HG02571 (cell line): Measurements from ENCODE around the gene RNF182.

ENCODE experiments used
- ATAC-seq: cut with Tn5 transposase; IDR thresholded peaks from one replicate; pipeline ENCODE4 v1.9.1; 2021; ENCODE audit warnings: mild to moderate bottlenecking, moderate library complexity; ENCODE audit not compliant: unreplicated experiment

RNF182 gene

DNA sequence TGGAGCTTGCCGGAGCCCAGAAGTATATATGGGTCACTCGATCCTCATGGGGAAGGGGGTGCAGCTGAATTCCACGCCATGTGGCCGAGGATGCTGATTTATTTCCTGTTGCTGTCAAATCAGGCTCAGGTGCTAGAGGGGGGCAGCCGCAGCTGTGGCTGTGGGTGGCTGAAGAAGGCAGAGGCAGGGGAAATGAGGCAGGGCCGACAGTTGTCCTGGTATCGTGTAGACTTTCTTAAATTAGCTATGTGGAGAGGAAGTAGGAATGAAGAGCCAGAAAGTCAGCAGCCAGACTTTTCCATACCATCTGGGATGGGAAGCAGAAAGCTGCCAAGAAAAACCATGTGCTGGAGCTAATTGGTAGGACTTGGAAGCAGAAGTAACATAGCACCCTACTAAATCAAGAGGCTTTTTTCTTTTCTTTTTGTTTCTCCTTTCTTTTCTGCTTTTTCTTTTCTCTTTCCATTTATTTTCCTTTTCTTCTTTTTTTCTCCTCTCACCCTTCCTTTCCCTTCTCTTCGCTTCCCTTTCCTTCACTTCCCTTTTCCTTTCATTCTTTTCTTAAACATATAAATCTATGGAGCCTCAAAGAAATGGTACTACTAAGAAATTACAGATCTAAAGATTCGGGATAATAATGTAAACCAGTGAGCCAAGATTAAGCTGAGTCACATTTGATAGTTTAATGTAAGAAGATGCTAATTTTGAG lies 102.2 kb downstream of the RNF182 start:
- no peak for ATAC-seq

DNA sequence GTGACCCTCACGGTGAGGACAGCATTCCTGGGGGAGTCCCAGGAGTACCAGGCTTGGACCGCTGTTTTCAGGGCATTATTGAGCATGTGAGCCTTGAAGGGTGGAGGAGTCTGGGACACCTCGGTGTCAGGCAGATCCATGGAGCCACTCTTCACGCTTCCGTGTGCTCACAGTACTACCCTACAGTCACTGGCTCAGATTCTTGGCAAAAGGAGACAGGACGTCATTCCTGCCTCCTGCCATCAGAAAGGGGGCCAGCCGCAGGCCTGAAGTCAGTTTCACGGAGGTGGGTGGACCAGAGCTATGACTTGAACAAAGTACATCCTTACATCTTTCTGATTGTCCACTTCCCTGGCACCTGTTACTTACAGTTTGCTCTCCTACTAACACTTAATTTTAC lies 103.9 kb downstream of the RNF182 start:
- ATAC-seq = no peak

DNA sequence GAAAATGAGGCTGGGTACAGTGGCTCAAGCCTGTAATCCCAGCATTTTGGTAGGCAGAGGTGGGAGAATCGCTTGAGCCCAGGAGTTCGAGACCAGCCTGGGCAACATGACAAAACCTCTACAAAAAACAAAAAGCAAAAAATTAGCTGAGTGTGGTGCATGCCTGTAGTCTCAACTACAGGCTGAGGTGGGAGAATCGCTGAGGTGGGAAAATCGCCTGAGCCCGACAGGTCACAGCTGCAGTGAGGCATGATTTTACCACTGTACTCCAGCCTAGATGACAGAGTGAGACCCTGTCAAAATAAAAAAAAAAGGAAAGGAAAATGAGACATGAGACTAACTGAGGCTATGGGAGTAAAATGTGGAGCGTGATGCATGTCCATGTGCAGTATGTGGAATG lies 104.9 kb downstream of the RNF182 start:
- no peak for ATAC-seq
